MM.1S (cell line): ENCODE measurements around the gene CCS.
A peak's percentile ranks its signal among the peaks of the same experiment; 100 is the strongest.

ENCODE experiments used
- DNase-seq: peaks from one replicate; pipeline ENCODE4 v3.0.0-alpha.2; 2015
- H2AFZ ChIP-seq: fragments of 300-600 bp; sonication (generic); 2 replicates; pipeline ENCODE4 v1.6.0; 2016; ENCODE audit warnings: antibody characterized with exemption, low read length
- H3F3A ChIP-seq: fragments of 300-600 bp; sonication (generic); 2 replicates; pipeline ENCODE4 v1.6.1; 2016; ENCODE audit warnings: mild to moderate bottlenecking, antibody characterized with exemption, low read length, moderate library complexity, mixed read lengths; ENCODE audit not compliant: insufficient read depth
- H3K27ac ChIP-seq: fragments of 300-600 bp; sonication (generic); 2 replicates; pipeline ENCODE4 v1.5.1; 2016; ENCODE audit warnings: mild to moderate bottlenecking, low read length
- H3K27me3 ChIP-seq: fragments of 300-600 bp; sonication (generic); replicated peaks from 2 replicates; pipeline ENCODE4 v1.6.0; 2016; ENCODE audit warnings: low read length; ENCODE audit not compliant: insufficient read depth
- H3K36me3 ChIP-seq: fragments of 300-600 bp; sonication (generic); replicated peaks from 2 replicates; pipeline ENCODE4 v1.6.1; 2016; ENCODE audit warnings: mild to moderate bottlenecking, low read length, mixed read lengths; ENCODE audit not compliant: insufficient read depth
- H3K4me1 ChIP-seq: fragments of 300-600 bp; sonication (generic); 2 replicates; pipeline ENCODE4 v1.6.1; 2016; ENCODE audit warnings: low read length, mixed read lengths
- H3K4me2 ChIP-seq: fragments of 300-600 bp; sonication (generic); 2 replicates; pipeline ENCODE4 v1.6.0; 2016; ENCODE audit warnings: low read depth, low read length
- H3K4me3 ChIP-seq: fragments of 300-600 bp; sonication (generic); 2 replicates; pipeline ENCODE4 v1.5.1; 2016; ENCODE audit warnings: low read length, mixed read lengths
- H3K79me2 ChIP-seq: fragments of 300-600 bp; sonication (generic); 2 replicates; pipeline ENCODE4 v1.6.1; 2016; ENCODE audit warnings: mixed run types, low read length, mixed read lengths
- H3K9ac ChIP-seq: fragments of 300-600 bp; sonication (generic); 2 replicates; pipeline ENCODE4 v1.6.1; 2016; ENCODE audit warnings: low read length, mixed read lengths
- H3K9me2 ChIP-seq: fragments of 300-600 bp; sonication (generic); replicated peaks from 2 replicates; pipeline ENCODE4 v1.6.1; 2016; ENCODE audit warnings: mild to moderate bottlenecking, low read length, mixed read lengths; ENCODE audit not compliant: insufficient read depth
- H3K9me3 ChIP-seq: fragments of 300-600 bp; sonication (generic); replicated peaks from 2 replicates; pipeline ENCODE4 v1.6.1; 2016; ENCODE audit warnings: mild to moderate bottlenecking, low read length, mixed read lengths; ENCODE audit not compliant: insufficient read depth
- H4K20me1 ChIP-seq: fragments of 300-600 bp; sonication (generic); 2 replicates; pipeline ENCODE4 v1.6.1; 2016; ENCODE audit warnings: mild to moderate bottlenecking, low read length, moderate library complexity, mixed read lengths; ENCODE audit not compliant: insufficient read depth
- CTCF ChIP-seq: fragments of 300-600 bp; sonication (generic); IDR thresholded peaks from 2 replicates; pipeline ENCODE4 v1.5.1; 2016; ENCODE audit warnings: antibody characterized with exemption, low read length, mixed read lengths
- EZH2 ChIP-seq: fragments of 300-600 bp; sonication (generic); optimal IDR thresholded peaks from 2 replicates; pipeline ENCODE3; 2017; ENCODE audit warnings: low read depth, mild to moderate bottlenecking, antibody characterized with exemption, low read length, mixed read lengths
- EZH2phosphoT487 ChIP-seq: fragments of 300-600 bp; sonication (generic); IDR thresholded peaks from 2 replicates; pipeline ENCODE4 v1.6.1; 2018; ENCODE audit warnings: antibody characterized with exemption, low read length

The CCS gene

GRCh38 chr11:66614073-66614472 is 21.1 kb downstream of the CCS start:
- Histone ChIP-seq H3K79me2 (peaks cover 38% of the 10 kb centered on the region), H3K4me3 (no peak overlapping the region), H3K36me3 (0 out of 2 replicates have a peak, but pooled peaks cover 3% of the 10 kb centered on the region), H4K20me1 (peaks cover 22% of the 10 kb centered on the region), H3K9ac (no peak overlapping the region), H3K4me2 (no peak overlapping the region), H3K9me2 (no peaks in the 10 kb centered on the region), H3K27me3 (no peaks in the 10 kb centered on the region), H3K27ac (no peak overlapping the region), H3K9me3 (no peaks in the 10 kb centered on the region), H3F3A (peaks cover 18% of the 10 kb centered on the region), H3K4me1 (peaks cover 8% of the 10 kb centered on the region; the same call in 1 of the 2 replicates), H2AFZ (no peak overlapping the region)
- no peak for DNase-seq
- TF ChIP-seq EZH2phosphoT487 (no peak), CTCF (no peak), EZH2 (no peak)

DNA sequence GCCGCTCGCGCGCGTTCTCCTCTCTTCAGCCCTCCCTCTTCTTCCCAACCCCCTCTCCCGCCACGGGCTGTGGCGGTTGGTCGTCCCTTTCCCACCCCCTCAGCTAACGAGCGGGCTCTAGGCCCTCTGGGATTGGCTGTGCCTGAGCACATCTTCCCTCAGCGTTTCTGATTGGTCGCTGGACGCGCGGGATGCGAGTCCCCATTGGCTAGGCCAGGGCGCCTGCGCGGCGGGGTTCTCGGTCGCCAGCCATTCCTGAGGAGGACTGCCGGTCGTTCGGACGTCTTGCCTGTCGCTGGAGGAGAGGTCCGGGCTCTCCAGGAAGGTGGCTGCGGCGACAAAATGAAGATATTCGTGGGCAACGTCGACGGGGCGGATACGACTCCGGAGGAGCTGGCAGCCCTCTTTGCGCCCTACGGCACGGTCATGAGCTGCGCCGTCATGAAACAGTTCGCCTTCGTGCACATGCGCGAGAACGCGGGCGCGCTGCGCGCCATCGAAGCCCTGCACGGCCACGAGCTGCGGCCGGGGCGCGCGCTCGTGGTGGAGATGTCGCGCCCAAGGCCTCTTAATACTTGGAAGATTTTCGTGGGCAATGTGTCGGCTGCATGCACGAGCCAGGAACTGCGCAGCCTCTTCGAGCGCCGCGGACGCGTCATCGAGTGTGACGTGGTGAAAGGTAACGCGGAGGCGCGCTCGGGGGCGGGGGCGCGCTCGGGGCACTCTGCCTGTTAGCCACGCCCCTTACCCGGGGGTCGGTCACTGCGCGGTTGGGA is 23.6 kb downstream of the CCS start, which contains the start of gene RBM14:
RBM14 (plus strand) TSS at position 252 of the 776 bp plus-strand sequence; CDS start at position 343, 91 bp downstream.
- Histone ChIP-seq H2AFZ (peak within 1 kb of the TSS; percentile 80), H3K4me1 (peaks cover 11% of the 10 kb centered on the region; the same call in 1 of the 2 replicates), H3K9ac (peak within 1 kb of the TSS; percentile 99), H3K4me2 (peak within 1 kb of the TSS; percentile 97), H3K27me3 (no peaks in the 10 kb centered on the region), H3K9me2 (no peaks in the 10 kb centered on the region), H3K4me3 (peak within 1 kb of the TSS; percentile 100), H3K79me2 (peaks cover 63% of the 10 kb centered on the region), H3F3A (peaks cover 20% of the 10 kb centered on the region), H4K20me1 (peaks cover 45% of the 10 kb centered on the region), H3K9me3 (no peaks in the 10 kb centered on the region), H3K36me3 (peaks cover 7% of the 10 kb centered on the region; the same call in 1 of the 2 replicates), H3K27ac (peak within 1 kb of the TSS; percentile 80)
- DNase-seq = peak; percentile 99
- TF ChIP-seq CTCF = no peak
- TF ChIP-seq EZH2phosphoT487 = no peak
- TF ChIP-seq EZH2 = no peak

GRCh38 chr11:66617155-66617834 is 24.3 kb downstream of the CCS start:
- Histone ChIP-seq H3K27me3 (no peaks in the 10 kb centered on the region), H3K9me2 (no peaks in the 10 kb centered on the region), H4K20me1 (peaks cover 52% of the 10 kb centered on the region), H3K4me1 (peaks cover 11% of the 10 kb centered on the region; the same call in 1 of the 2 replicates), H3K4me3 (peak overlapping the region; percentile 100), H3K27ac (peak overlapping the region; percentile 80), H3K79me2 (peaks cover 71% of the 10 kb centered on the region), H3K9me3 (no peaks in the 10 kb centered on the region), H3K4me2 (peak overlapping the region; percentile 97), H3K36me3 (peaks cover 7% of the 10 kb centered on the region; the same call in 1 of the 2 replicates), H3K9ac (peak overlapping the region; percentile 99), H3F3A (peaks cover 20% of the 10 kb centered on the region), H2AFZ (no peak overlapping the region)
- DNase-seq = peak; percentile 18
- TF ChIP-seq EZH2 (no peak), CTCF (no peak), EZH2phosphoT487 (no peak)
